Body of pancreas (tissue), 4 donors: ENCODE measurements around the gene DLGAP1. TPM values are rescaled to one million over a fixed set of nuclear protein-coding genes. Genes with fewer than 3 reads are reported as not detected.

Experiments
- ATAC-seq: fragments of 150-250 bp; one replicate; pipeline ENCODE4 v1.9.1; 2016
- DNase-seq, 4 donors: peaks; one replicate each; pipeline ENCODE4 v3.0.0-alpha.2; 2019
- H3K27ac ChIP-seq, 4 donors: fragments of 200-600 bp; sonication (generic); 1 replicate in 3 of 4; 2 replicates in 1 of 4; pipeline versions ENCODE4 v1.5.1 to v1.6.1; 2016 to 2019; ENCODE audit warnings: mild to moderate bottlenecking in 1 of 4, mixed read lengths in 1 of 4, moderate library complexity in 1 of 4
- H3K27me3 ChIP-seq, 2 donors: fragments of 200-600 bp; sonication (generic); one replicate each; pipeline ENCODE4 v1.6.0; 2016; ENCODE audit warnings: mild to moderate bottlenecking in 1 of 2
- H3K36me3 ChIP-seq, 2 donors: fragments of 200-600 bp; sonication (generic); replicated peaks in 1 of 2; 2 replicates each; pipeline ENCODE4 v1.5.1; 2016; ENCODE audit warnings: low read depth in 2 of 2; ENCODE audit not compliant: insufficient read depth in 1 of 2
- H3K4me1 ChIP-seq: fragments of 200-600 bp; sonication (generic); one replicate; pipeline ENCODE4 v1.6.0; 2016
- H3K4me3 ChIP-seq, 2 donors: fragments of 200-600 bp; sonication (generic); 1 replicate in 1 of 2; 2 replicates in 1 of 2; pipeline ENCODE4 v1.5.1; 2016 to 2019
- H3K9me3 ChIP-seq, 3 donors: fragments of 200-600 bp; sonication (generic); 1 replicate in 2 of 3; 2 replicates in 1 of 3; pipeline ENCODE4 v1.5.1; 2016
- POLR2A ChIP-seq, 3 donors: fragments of 450-650 bp; IDR thresholded peaks; one replicate each; pipeline ENCODE4 v1.6.1; 2016; ENCODE audit warnings: antibody characterized with exemption in 3 of 3, mild to moderate bottlenecking in 2 of 3
- WGBS, 2 donors: methylation state at CpG; one replicate each; pipeline ENCODE4 v1.1.5; 2017; 5-methylcytosine and 5-hydroxymethylcytosine counted together
- intact Hi-C: fragments of 100-400 bp; cut with DNase I; formaldehyde crosslinking; loops from one replicate; pipeline ENCODE4 v1.15.1; 2023
- total RNA-seq, 2 donors: library from RNA; depleted of rRNA; stranded (reverse); fragments of >200 nt; gene quantifications; one replicate each; pipeline ENCODE4 v1.1.0, GENCODE V29; 2016
- TF ChIP-seq, protein P1 (sequence below), 7 experiments: fragments of 450-650 bp in 4 of 7; fragments of 200-600 bp in 3 of 7; sonication (generic) in 3 of 7; IDR thresholded peaks; one replicate each; pipeline ENCODE4 v1.5.1; 2016 to 2019; ENCODE audit warnings: antibody characterized with exemption in 7 of 7

DLGAP1 gene
- total RNA-seq, 2 donors from 2014 or later = 0.52 to 7.9 TPM

DNA sequence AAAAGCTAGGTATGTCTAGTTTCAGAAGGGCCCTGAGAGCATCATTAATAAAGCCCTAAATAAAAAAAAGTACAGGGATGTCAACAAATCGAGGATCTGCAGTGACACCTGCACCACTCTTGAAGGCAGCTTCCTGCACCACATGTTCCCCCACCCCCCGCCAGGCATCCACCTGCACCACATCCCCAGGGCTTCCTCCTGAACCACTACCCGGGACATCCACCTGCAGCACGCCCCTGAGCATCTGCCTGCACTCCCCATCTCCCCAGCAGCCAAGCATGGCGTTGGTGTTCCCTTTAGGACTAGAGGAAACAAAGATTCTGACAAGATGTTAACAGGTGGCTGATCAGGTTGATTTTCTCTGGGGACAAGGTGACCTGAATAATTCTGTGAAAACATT lies 55.2 kb downstream of the DLGAP1 start:
- no peaks in the 10 kb centered on the region for H3K36me3 ChIP-seq
- ATAC-seq (no peak), DNase-seq (no peak)

DNA sequence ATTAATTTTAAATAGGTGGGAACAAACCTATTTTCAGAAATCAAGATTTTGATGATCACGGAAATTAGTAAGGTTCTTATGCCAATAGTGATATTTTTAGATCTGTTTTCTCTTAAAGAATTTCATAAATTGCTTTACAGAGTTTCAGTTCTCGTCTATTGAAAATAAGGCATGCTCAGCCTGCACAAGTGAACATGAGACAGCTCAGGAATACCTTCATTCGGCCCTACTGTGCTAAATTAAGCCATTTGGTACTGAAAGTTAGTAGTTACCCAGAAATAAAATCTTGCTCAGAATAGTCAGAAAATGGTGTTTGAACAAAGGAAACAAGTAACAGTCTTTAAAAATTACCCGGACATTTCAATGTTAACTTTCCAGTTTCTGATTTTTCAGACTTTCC lies 60.4 kb downstream of the DLGAP1 start:
- WGBS, 2 donors = 59 to 62% methylated on average over 4 of the region's 4 CpGs
- no peak for TF ChIP-seq POLR2A (IDR thresholded peaks at IDR 0.05)
- TF ChIP-seq, protein P1, sequence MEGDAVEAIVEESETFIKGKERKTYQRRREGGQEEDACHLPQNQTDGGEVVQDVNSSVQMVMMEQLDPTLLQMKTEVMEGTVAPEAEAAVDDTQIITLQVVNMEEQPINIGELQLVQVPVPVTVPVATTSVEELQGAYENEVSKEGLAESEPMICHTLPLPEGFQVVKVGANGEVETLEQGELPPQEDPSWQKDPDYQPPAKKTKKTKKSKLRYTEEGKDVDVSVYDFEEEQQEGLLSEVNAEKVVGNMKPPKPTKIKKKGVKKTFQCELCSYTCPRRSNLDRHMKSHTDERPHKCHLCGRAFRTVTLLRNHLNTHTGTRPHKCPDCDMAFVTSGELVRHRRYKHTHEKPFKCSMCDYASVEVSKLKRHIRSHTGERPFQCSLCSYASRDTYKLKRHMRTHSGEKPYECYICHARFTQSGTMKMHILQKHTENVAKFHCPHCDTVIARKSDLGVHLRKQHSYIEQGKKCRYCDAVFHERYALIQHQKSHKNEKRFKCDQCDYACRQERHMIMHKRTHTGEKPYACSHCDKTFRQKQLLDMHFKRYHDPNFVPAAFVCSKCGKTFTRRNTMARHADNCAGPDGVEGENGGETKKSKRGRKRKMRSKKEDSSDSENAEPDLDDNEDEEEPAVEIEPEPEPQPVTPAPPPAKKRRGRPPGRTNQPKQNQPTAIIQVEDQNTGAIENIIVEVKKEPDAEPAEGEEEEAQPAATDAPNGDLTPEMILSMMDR (IDR thresholded peaks at IDR 0.05) = no peak
- intact Hi-C loops = no loop called here
- H3K27ac ChIP-seq = no peak overlapping the region
- H3K27me3 ChIP-seq = no peaks in the 10 kb centered on the region
- H3K36me3 ChIP-seq = no peaks in the 10 kb centered on the region
- no peak overlapping the region for H3K4me3 ChIP-seq
- H3K4me1 ChIP-seq = no peaks in the 10 kb centered on the region
- no peak for DNase-seq
- no peaks in the 10 kb centered on the region for H3K9me3 ChIP-seq
- ATAC-seq = no peak

More for the DNA sequence above, 55.2 kb downstream of the DLGAP1 start:
- H3K4me3 ChIP-seq = no peak overlapping the region
- intact Hi-C loops = no loop called here
- WGBS, 2 donors = 56% methylated on average over 5 of the region's 5 CpGs
- H3K9me3 ChIP-seq = no peaks in the 10 kb centered on the region
- H3K27ac ChIP-seq = no peak overlapping the region
- no peaks in the 10 kb centered on the region for H3K27me3 ChIP-seq
- TF ChIP-seq POLR2A (IDR thresholded peaks at IDR 0.05) = no peak
- TF ChIP-seq, protein P1 (IDR thresholded peaks at IDR 0.05) = no peak
- H3K4me1 ChIP-seq = no peaks in the 10 kb centered on the region

DNA sequence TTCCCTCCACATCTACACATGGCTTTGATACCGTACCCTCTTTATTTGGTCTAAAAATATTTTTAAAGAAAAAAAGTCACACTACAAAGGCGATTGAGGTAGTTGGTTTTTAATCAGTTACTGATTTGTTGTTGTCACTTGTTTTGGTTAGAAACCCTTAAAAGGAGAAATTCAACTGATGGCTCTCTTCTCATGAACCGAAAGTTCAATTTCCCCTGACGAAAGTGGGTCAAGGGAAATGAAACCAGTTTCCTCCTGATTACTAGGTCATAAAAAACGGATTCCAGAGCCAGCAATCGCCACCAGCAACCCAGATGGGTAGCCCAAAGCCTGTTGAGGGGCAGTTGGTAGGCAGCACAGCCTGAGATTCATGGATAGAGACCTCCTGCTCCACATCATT lies 63.2 kb downstream of the DLGAP1 start:
- no peaks in the 10 kb centered on the region for H3K9me3 ChIP-seq
- DNase-seq (no peak), ATAC-seq (no peak)
- no peaks in the 10 kb centered on the region for H3K4me1 ChIP-seq
- no peaks in the 10 kb centered on the region for H3K27me3 ChIP-seq
- 46 to 56% methylated on average over 6 of the region's 6 CpGs for WGBS, 2 donors
- no peak overlapping the region for H3K4me3 ChIP-seq
- TF ChIP-seq, protein P1 (IDR thresholded peaks at IDR 0.05) = no peak
- no peak for TF ChIP-seq POLR2A (IDR thresholded peaks at IDR 0.05)
- intact Hi-C loops = no loop called here
- H3K36me3 ChIP-seq = no peaks in the 10 kb centered on the region
- H3K27ac ChIP-seq = no peak overlapping the region

DNA sequence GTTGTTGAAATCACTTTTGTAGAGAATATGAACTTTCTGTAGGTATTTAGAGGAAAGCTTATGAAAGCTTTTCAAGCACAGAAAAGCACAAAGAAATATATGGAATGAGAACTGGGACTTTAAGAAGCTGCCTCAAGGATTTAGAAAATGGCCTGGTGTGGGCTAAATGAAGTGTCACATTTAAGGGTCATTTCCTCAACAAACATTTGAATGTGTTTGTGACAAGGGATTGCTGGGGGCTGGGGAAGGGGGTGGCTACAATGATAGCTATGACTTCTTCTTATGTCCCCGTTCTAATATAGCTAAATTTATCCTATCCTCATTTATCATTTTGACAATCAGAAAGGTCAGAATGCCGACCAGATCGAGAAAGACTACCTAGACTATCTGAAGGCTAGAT lies 69.2 kb downstream of the DLGAP1 start:
- DNase-seq (no peak), ATAC-seq (no peak)
- Histone ChIP-seq H3K36me3 (no peaks in the 10 kb centered on the region), H3K9me3 (no peaks in the 10 kb centered on the region), H3K27me3 (no peaks in the 10 kb centered on the region), H3K4me1 (no peaks in the 10 kb centered on the region), H3K27ac (no peak overlapping the region), H3K4me3 (no peak overlapping the region)
- intact Hi-C loops = no loop called here
- no peak for TF ChIP-seq POLR2A (IDR thresholded peaks at IDR 0.05)
- TF ChIP-seq, protein P1 (IDR thresholded peaks at IDR 0.05) = no peak
- 34 to 38% methylated on average over 3 of the region's 3 CpGs for WGBS, 2 donors

DNA sequence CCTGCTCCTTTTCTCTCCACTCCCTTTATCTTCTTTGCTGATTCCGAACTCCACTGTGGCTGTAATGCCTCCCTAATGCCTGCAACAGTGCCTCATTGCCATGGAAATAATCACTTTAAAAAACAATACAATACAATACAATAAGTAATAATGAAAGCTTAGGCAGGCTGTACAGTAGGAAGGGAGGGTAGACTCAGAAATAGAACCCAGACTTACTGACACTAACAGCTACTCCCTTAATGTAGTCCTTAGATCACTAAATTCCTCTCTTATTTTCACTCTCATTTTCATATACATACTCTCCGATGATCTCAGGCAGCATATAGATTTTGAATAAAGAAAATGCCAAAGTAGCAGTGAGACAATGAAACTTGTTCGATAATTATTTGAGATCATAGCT lies 70.2 kb downstream of the DLGAP1 start:
- Histone ChIP-seq H3K4me3 (no peak overlapping the region), H3K27ac (no peak overlapping the region), H3K4me1 (no peaks in the 10 kb centered on the region), H3K36me3 (no peaks in the 10 kb centered on the region), H3K9me3 (no peaks in the 10 kb centered on the region), H3K27me3 (no peaks in the 10 kb centered on the region)
- ATAC-seq (no peak), DNase-seq (no peak)
- 28 to 30% methylated on average over 3 of the region's 3 CpGs for WGBS, 2 donors
- intact Hi-C loops = no loop called here
- TF ChIP-seq, protein P1 (IDR thresholded peaks at IDR 0.05) = no peak
- no peak for TF ChIP-seq POLR2A (IDR thresholded peaks at IDR 0.05)
